Breast epithelium (tissue), 4 donors: Measurements from ENCODE around the gene WASF3. TPM values are rescaled to one million over a fixed set of nuclear protein-coding genes. Genes with fewer than 3 reads are reported as not detected.

ENCODE experiments used
- DNase-seq, 2 donors: peaks; one replicate each; pipeline ENCODE4 v3.0.0-alpha.2; 2019; ENCODE audit warnings: low spot score in 2 of 2
- H3K27ac ChIP-seq, 2 donors: fragments of 200-600 bp; sonication (generic) in 1 of 2; one replicate each; pipeline ENCODE4 v1.5.1; 2016 to 2019; ENCODE audit warnings: mild to moderate bottlenecking in 1 of 2
- H3K27me3 ChIP-seq, 2 donors: fragments of 200-600 bp; sonication (generic) in 1 of 2; one replicate each; pipeline versions ENCODE4 v1.5.1 to v1.6.0; 2017 to 2019; ENCODE audit warnings: control low read depth in 1 of 2, mild to moderate bottlenecking in 1 of 2
- H3K36me3 ChIP-seq: fragments of 200-600 bp; one replicate; pipeline ENCODE4 v1.5.1; 2019
- H3K4me1 ChIP-seq, 2 donors: fragments of 200-600 bp; sonication (generic); one replicate each; pipeline ENCODE4 v1.5.1; 2016 to 2019; ENCODE audit warnings: control low read depth in 1 of 2
- H3K4me3 ChIP-seq, 3 donors: fragments of 200-600 bp; sonication (generic); 1 replicate in 2 of 3; 2 replicates in 1 of 3; pipeline ENCODE4 v1.5.1; 2016 to 2019; ENCODE audit warnings: mild to moderate bottlenecking in 3 of 3, moderate library complexity in 2 of 3
- H3K9me3 ChIP-seq, 2 donors: fragments of 200-600 bp; sonication (generic) in 1 of 2; one replicate each; pipeline ENCODE4 v1.5.1; 2016 to 2019; ENCODE audit warnings: control low read depth in 1 of 2
- CTCF ChIP-seq, 3 donors: fragments of 450-650 bp; IDR thresholded peaks; one replicate each; pipeline ENCODE4 v1.5.1; 2016 to 2017; ENCODE audit warnings: antibody characterized with exemption in 3 of 3, mild to moderate bottlenecking in 3 of 3, moderate library complexity in 3 of 3
- POLR2A ChIP-seq: fragments of 450-650 bp; IDR thresholded peaks from one replicate; pipeline ENCODE4 v1.6.1; 2016; ENCODE audit warnings: antibody characterized with exemption, mild to moderate bottlenecking, moderate library complexity
- POLR2AphosphoS5 ChIP-seq, 3 donors: sonication (generic); formaldehyde crosslinking; IDR thresholded peaks; one replicate each; pipeline ENCODE4 v1.6.1; 2017; ENCODE audit warnings: antibody characterized with exemption in 3 of 3
- intact Hi-C: fragments of 100-400 bp; cut with DNase I; formaldehyde crosslinking; loops from one replicate; pipeline ENCODE4 v1.15.1; 2023; ENCODE audit warnings: low total_unique reads
- total RNA-seq, 3 donors: library from RNA; depleted of rRNA; stranded (reverse); fragments of >200 nt; gene quantifications; one replicate each; pipeline ENCODE4 v1.1.0, GENCODE V29; 2016

WASF3 gene
- total RNA-seq, 3 donors from 2014 or later, result 15.2 to 67.0 (median 19.3) TPM

GRCh38 chr13:26571518-26571917, 14.0 kb downstream of the WASF3 start:
- TF ChIP-seq POLR2A, result no peak
- no peak for TF ChIP-seq POLR2AphosphoS5 (IDR thresholded peaks at IDR 0.05)
- TF ChIP-seq CTCF (IDR thresholded peaks at IDR 0.05), result no peak
- Histone ChIP-seq H3K27me3 (no peaks in the 10 kb centered on the region), H3K4me1 (no peaks in the 10 kb centered on the region), H3K9me3 (no peaks in the 10 kb centered on the region), H3K36me3 (no peaks in the 10 kb centered on the region), H3K4me3 (no peak overlapping the region), H3K27ac (no peak overlapping the region)
- DNase-seq, result no peak
- intact Hi-C loops, result no loop called here

DNA sequence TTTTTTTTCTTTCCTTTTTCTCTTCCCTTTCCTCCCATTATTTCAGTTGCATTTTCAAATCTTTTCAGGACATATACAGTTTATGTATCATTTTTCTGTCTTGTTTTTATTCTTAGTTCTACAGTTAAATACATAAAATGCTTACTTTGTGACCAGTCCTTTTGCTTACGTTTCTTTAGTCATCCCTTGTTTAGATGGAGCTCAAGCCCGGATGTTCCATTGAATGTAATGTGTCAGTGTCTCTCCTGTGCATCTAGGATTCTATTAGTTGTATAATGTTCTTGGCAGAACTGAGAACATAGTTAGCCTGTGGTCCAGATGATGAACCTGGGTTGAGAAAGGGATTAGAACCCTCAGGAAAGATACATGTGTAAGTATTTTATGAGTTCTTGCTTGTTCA, 17.8 kb downstream of the WASF3 start:
- H3K4me1 ChIP-seq, result no peaks in the 10 kb centered on the region
- no peak overlapping the region for H3K27ac ChIP-seq
- no peaks in the 10 kb centered on the region for H3K36me3 ChIP-seq
- TF ChIP-seq POLR2AphosphoS5 (IDR thresholded peaks at IDR 0.05) (no peak), POLR2A (no peak), CTCF (IDR thresholded peaks at IDR 0.05) (no peak)
- H3K4me3 ChIP-seq, result no peak overlapping the region
- peaks cover 5 to 12% of the 10 kb centered on the region in 2 donors for H3K9me3 ChIP-seq
- no peaks in the 10 kb centered on the region for H3K27me3 ChIP-seq
- no peak for DNase-seq
- intact Hi-C loops, result no loop called here

DNA sequence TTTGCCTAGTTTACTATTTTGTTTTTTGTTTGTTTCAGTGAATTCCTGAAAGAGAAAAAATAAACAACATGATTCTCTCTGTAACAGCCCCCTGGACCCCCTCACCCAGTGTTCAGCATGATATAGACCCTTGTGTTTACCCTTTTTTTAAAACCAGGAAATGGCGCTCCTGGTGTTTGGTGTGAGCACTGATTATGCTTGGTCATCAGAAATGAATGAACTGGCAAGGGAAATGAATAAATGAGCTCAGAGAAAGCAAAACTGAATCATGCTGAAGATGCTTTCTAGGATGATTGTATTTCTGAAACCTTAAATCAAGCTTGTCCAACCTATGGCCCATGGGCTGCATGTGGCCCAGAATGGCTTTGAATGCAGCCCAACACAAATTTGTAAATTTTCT, 22.1 kb downstream of the WASF3 start:
- Histone ChIP-seq H3K36me3 (no peaks in the 10 kb centered on the region), H3K27me3 (no peaks in the 10 kb centered on the region), H3K27ac (no peak overlapping the region), H3K4me3 (no peak overlapping the region), H3K4me1 (no peaks in the 10 kb centered on the region), H3K9me3 (peaks cover 5 to 12% of the 10 kb centered on the region in 2 donors)
- DNase-seq, result no peak
- intact Hi-C loops, result no loop called here
- TF ChIP-seq POLR2A, result no peak
- TF ChIP-seq POLR2AphosphoS5 (IDR thresholded peaks at IDR 0.05), result no peak
- no peak for TF ChIP-seq CTCF (IDR thresholded peaks at IDR 0.05)

DNA sequence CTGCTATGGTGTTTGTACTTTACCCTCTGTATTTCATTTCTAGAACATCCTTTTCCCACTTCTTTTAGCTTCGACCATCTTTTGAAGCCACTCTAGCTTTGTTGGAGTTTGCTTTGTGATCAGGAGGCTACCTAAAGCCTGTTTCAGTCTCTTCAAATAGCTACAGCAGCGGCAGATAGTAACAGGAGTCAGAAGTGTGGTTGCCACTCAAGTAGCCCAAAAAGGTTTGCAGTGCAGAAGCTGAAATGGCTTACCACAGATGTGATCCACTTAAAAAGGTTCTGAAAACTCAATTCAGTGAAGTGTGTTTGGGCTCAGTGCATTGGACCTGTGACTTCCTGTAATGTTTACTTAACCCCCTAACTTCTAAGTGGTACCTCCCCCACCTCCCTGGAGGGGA, 26.2 kb downstream of the WASF3 start:
- no peaks in the 10 kb centered on the region for H3K36me3 ChIP-seq
- H3K4me1 ChIP-seq, result no peaks in the 10 kb centered on the region
- H3K4me3 ChIP-seq, result no peak overlapping the region
- H3K9me3 ChIP-seq, result peaks cover 0 to under 1% of the 10 kb centered on the region in 2 donors
- H3K27ac ChIP-seq, result no peak overlapping the region
- no peak for DNase-seq
- intact Hi-C loops, result no loop called here
- no peaks in the 10 kb centered on the region for H3K27me3 ChIP-seq
- TF ChIP-seq CTCF (IDR thresholded peaks at IDR 0.05) (no peak), POLR2AphosphoS5 (IDR thresholded peaks at IDR 0.05) (no peak), POLR2A (no peak)

GRCh38 chr13:26584713-26585112, 27.2 kb downstream of the WASF3 start:
- intact Hi-C loops, result no loop called here
- Histone ChIP-seq H3K27me3 (no peaks in the 10 kb centered on the region), H3K27ac (no peak overlapping the region), H3K36me3 (no peaks in the 10 kb centered on the region), H3K4me3 (no peak overlapping the region), H3K4me1 (no peaks in the 10 kb centered on the region), H3K9me3 (no peaks in the 10 kb centered on the region)
- DNase-seq, result no peak
- TF ChIP-seq CTCF (IDR thresholded peaks at IDR 0.05), result no peak
- TF ChIP-seq POLR2AphosphoS5 (IDR thresholded peaks at IDR 0.05), result no peak
- no peak for TF ChIP-seq POLR2A
